Right lobe of liver (tissue), 4 donors: ENCODE data around the gene C5orf58.

Experiments
- CTCF ChIP-seq, 4 donors: fragments of 200-600 bp in 3 of 4; fragments of 450-650 bp in 1 of 4; IDR thresholded peaks; one replicate each; pipeline versions ENCODE4 v1.5.1 to v1.8.0; 2016 to 2022; ENCODE audit warnings: antibody characterized with exemption in 4 of 4, mild to moderate bottlenecking in 2 of 4
- POLR2A ChIP-seq: fragments of 450-650 bp; IDR thresholded peaks from one replicate; pipeline ENCODE4 v1.6.1; 2017; ENCODE audit warnings: antibody characterized with exemption, mild to moderate bottlenecking
- donor health status: DM: no; HTN: no; CAD: no.
- donor health status: DM: no; HTN: no; CAD: no.
- donor health status: DM: no; HTN: yes; CAD: no.

DNA sequence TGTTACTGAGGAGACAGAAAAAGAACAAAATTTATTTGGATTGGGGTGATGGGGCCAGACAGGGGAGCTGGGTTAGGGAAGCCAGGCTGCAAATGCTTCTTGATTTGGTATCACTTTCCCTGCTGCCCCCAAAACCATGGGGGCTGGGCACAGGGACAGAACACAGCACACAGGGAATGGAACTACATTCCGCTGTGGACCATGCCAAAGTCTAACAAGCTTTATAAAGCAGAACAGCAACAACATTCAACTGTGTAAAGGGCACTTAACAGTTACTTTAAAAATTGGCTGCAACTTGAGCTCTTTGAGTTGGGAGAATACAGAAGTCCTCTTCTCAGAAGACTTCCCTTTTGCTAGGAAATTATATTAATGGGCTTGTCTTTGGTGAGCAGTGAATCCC is 23.8 kb downstream of the C5orf58 start:
- TF ChIP-seq CTCF (IDR thresholded peaks at IDR 0.05) (no peak), POLR2A (no peak)
